22Rv1 (cell line): ENCODE data around the gene RTP5.

Source experiments
- CTCF ChIP-seq: fragments of 450-650 bp; IDR thresholded peaks from 2 replicates; pipeline ENCODE4 v1.5.1; 2017; ENCODE audit warnings: mild to moderate bottlenecking
- ZFX ChIP-seq: fragments of 450-650 bp; IDR thresholded peaks from 2 replicates; pipeline ENCODE4 v1.6.1; 2017; ENCODE audit warnings: antibody characterized with exemption, borderline replicate concordance

GRCh38 chr2:241895427-241895711, 25.8 kb downstream of the RTP5 start:
- TF ChIP-seq CTCF, result no peak
- TF ChIP-seq ZFX, result no peak
